Measurements from ENCODE around the gene ZBTB48.

DNA sequence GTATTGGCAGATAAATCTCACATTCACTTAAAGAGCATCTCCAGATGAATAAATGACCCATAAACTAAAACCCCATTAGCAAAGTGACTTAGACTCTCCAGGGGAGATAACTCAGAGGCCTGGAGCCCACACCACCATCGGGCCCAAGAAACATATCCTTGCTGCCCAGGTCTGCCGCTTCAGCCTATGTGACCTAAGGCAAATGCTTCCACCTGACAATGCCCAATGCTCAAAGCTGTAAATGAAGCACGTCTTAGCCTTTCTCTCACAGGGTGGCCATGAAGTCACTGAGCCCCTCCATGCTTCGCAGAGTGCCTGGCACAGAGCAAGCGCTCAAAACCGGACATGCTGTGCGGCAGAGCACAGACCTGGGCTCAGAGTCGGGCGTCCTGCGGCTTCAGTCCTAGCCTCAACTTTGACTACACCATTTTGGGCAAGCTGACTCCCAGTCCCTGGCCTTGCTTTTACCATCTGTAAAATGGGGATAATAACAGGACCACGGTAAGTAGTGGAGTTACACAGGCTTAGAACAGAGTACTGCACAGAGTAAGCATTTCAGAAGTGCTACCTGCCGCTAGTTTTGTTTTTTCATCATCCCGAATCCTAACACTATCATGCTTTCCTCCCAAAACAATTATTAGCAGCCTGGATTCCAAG is 49.2 kb upstream of the ZBTB48 start:
- no peak for TF ChIP-seq CTCF (IDR thresholded peaks at IDR 0.05)
- no peak for TF ChIP-seq EZH2phosphoT487 (IDR thresholded peaks at IDR 0.05)

Measured in neural progenitor cell (in vitro differentiated cells).